Esophagus squamous epithelium (tissue), 4 donors: ENCODE results near the gene RADIL.

Source experiments
- CTCF ChIP-seq, 6 experiments: fragments of 450-650 bp in 4 of 6; fragments of 200-600 bp in 2 of 6; sonication (generic) in 2 of 6; IDR thresholded peaks; one replicate each; pipeline ENCODE4 v1.5.1; 2016 to 2019; ENCODE audit warnings: antibody characterized with exemption in 6 of 6, mild to moderate bottlenecking in 4 of 6, moderate library complexity in 4 of 6
- POLR2A ChIP-seq, 4 donors: fragments of 450-650 bp; IDR thresholded peaks; one replicate each; pipeline ENCODE4 v1.6.1; 2017; ENCODE audit warnings: antibody characterized with exemption in 4 of 4, mild to moderate bottlenecking in 4 of 4, moderate library complexity in 3 of 4

DNA sequence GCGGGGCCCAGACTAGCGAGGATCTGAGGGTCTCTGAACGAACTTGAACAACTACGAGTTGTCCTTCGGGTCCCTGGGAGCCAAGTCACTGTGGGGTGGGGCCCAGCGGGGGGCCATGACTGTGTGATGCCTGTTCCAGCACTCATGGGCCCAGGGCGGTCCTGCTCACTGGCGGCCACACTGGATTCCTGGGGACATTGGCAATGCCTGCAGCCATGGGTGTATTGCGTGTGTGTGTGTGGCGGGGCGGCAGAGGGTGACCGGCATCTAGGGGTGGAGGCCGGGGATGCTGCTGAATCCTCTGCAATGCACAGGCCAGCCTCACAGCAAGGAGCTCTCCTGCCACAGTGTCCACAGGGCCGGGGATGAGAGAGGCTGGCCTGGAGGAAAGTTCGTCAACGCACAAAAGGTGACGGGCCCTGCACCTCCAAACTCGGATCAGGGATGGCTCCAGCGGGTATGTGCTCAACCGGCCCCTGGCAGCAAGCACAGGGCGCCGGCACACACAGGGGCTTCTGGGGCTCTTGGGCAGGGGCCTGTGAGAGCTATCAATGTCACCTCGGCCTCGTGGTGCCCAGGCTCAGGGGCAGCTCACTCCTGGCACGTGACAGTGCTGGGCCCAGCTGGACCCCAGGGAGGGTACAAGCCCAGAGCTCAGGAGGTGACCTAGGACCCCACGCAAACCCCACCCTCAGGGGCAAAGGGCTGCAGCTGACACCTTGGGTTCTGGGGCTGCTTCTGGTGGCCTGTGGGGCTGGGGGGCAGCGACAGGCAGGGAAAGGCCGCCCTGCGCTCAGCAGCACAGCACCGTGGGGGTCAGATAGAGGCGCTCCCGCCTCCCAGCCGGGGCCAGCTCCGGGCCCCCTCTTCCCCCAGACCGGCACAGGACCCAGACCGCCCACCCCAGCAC is 49.6 kb downstream of the RADIL start:
- TF ChIP-seq CTCF (IDR thresholded peaks at IDR 0.05) (no peak), POLR2A (IDR thresholded peaks at IDR 0.05) (no peak)
